ENCODE data around the gene GMCL1. TPM values are rescaled to one million over a fixed set of nuclear protein-coding genes. Genes with fewer than 3 reads are reported as not detected.

GMCL1 gene, protein sequence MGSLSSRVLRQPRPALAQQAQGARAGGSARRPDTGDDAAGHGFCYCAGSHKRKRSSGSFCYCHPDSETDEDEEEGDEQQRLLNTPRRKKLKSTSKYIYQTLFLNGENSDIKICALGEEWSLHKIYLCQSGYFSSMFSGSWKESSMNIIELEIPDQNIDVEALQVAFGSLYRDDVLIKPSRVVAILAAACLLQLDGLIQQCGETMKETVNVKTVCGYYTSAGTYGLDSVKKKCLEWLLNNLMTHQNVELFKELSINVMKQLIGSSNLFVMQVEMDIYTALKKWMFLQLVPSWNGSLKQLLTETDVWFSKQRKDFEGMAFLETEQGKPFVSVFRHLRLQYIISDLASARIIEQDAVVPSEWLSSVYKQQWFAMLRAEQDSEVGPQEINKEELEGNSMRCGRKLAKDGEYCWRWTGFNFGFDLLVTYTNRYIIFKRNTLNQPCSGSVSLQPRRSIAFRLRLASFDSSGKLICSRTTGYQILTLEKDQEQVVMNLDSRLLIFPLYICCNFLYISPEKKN
- total RNA-seq (2022; extraction: Qiagen RNA extraction; ENCODE audit: low read depth) = 7.2 to 12.9 TPM (median 11.7 TPM) in 5 replicates

DNA sequence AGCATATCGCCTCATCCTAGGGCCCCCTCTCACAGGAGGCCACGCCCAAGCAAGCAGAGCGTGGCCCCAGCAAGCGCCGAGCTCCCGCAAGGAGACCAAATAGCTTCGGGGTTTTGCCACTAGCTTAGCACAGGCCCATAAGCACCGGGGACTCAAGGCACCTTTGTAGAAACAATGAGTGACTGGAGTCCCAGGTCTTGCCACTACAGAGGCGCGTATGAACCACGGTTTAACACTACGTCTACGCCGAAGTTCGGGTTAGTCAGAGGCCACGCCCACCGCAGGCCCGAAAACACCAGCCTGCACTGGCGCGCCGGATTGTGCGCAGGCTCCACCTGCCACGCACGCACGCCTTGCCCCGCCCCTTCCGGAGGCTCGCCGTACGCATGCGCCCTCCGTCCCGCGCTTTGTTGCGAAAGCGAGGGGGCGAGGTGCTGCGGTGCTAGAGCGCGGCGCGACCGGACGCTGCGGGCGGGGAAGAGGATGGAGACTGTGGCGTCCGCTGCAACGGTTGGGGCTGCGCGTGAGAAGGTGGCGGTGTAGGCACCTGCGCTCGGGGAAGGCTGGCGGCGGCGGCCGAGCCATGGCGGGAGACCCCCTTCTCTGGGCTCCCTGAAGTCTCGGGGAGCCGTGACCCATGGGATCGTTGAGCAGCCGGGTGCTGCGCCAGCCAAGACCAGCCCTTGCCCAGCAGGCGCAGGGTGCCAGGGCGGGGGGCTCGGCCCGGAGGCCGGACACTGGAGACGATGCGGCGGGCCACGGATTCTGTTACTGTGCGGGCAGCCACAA lies at the start of gene GMCL1:
Gene GMCL1, plus strand, starts transcription at position 405 of the 789 bp plus-strand sequence. Its CDS starts 233 bp downstream, at position 638.

DNA sequence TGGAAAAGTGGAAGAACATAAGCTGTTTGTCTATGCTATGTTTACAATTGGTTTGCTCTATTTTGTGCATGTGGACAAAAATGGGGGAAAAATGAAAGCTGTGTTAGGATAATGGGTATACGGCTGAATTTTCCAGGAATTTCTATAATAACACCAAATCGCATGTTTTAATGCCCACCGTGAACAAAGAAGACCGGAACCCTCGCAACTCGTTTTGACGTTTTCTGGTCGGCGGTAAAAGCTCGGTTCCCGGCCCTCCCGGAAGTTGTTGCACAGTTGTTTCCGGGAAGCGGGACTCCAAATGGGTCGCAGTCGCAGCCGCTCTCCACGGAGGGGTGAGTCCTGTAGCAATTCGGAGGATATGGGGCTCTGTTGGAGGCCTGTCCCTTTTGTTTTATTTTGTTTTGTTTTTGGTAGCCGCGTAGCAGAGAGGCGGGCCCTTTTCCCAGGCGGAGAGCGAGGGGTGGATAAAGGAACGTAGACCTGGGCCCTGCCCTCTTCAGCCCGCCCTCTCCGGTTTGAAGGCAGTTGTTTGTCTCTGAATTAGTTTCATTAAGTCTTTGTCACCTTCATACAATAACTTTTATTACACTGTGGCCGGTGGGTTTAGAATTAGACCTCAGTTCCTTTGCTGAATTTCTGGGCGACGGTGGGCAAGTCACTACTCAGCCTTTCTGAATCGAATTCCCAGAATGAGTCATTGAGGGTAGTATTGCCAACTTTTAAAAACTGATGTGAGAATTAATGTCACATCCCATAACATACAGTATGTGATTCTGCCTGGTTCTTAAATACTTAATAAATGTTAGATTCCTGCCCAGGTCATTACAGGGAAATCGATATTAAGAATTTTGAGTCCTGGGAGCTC lies 64.5 kb downstream of the GMCL1 start, which contains the start of gene SNRNP27:
Gene SNRNP27, plus strand, starts transcription at position 273 of the 868 bp plus-strand sequence. Its CDS starts 29 bp downstream, at position 302.

DNA sequence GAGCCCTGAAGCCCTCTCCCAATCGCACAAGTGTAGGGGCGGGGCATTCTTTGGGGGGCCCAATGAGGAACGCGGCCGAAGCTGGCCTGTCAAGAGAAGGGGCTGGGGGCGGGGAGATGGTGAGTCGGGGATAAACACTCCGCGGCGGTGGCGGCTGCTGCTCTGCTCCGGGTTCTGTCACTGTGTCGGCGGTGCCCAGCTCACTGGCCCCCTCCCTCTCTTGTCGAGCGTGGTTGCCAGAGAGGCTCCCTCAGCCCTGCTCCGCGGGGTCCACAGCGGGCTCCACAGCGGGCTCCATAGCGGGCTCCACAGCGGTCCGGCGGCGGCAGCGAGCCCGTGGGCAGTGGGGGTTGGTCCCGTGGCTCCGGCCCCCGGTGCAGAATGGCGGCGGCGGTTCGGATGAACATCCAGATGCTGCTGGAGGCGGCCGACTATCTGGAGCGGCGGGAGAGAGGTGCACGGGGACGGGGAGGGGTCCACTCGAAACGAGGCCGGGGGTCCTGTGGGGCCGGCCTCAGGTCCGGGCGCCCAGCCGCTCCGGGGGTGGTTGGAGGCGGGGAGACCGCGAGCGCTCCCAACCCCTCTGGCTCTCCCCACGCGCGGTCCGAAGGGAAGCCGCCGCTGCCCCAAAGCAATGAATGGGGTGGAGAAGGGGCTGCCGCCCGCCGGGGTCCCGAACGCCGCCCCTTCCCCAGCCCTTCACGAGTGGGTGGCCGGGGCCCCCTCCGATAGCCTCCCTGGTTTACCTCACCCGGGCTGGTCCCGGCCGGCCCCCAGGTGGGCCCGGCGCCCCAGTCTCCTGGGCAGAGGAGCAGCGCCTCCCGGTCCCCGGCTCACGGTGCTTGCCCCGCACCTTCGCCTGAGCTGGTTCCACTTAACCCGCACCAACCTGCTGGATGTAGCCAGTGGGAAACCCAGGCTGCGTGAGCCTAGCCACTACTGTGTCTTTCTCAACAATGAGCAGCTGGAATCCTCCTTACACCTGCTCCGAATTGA lies 85.8 kb downstream of the GMCL1 start, which contains the start of gene MXD1:
Gene MXD1, plus strand, starts transcription at position 160 of the 996 bp plus-strand sequence. Its CDS starts 222 bp downstream, at position 382.

Other genes starting within 250 kb of the GMCL1 start
- gene AAK1, start 185.9 kb upstream of the GMCL1 start, total RNA-seq (2022; extraction: Qiagen RNA extraction; ENCODE audit: low read depth) = 16.0 to 22.9 TPM (median 21.4 TPM) in 5 replicates
- 328 to 401 TPM (median 352 TPM) in 5 replicates for gene ANXA4, start 87.5 kb upstream of the GMCL1 start, total RNA-seq (2022; extraction: Qiagen RNA extraction; ENCODE audit: low read depth)
- gene SNRNP27, start 64.3 kb downstream of the GMCL1 start, total RNA-seq (2022; extraction: Qiagen RNA extraction; ENCODE audit: low read depth) = 47.3 to 70.6 TPM (median 57.9 TPM) in 5 replicates
- gene MXD1, start 85.4 kb downstream of the GMCL1 start, total RNA-seq (2022; extraction: Qiagen RNA extraction; ENCODE audit: low read depth) = 2.3 to 3.6 TPM (median 2.7 TPM) in 5 replicates
- gene ASPRV1, start 132.0 kb downstream of the GMCL1 start, total RNA-seq (2022; extraction: Qiagen RNA extraction; ENCODE audit: low read depth) = 0.17 to 0.38 TPM (median 0.24 TPM) in 5 replicates